ENCODE data around the gene NTMT1.
"Not testable (repeated sequence)": the region's sequence is repeated elsewhere in the genome, so short reads cannot be mapped to it uniquely, and the experiment has no call there.

Gene NTMT1, protein sequence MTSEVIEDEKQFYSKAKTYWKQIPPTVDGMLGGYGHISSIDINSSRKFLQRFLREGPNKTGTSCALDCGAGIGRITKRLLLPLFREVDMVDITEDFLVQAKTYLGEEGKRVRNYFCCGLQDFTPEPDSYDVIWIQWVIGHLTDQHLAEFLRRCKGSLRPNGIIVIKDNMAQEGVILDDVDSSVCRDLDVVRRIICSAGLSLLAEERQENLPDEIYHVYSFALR

GRCh38 chr9:129626079-129626624, at the start of gene NTMT1:
Gene NTMT1, plus strand, starts transcription at chr9:129626163. Its CDS starts 6,541 bp downstream, at chr9:129632704.
- peak; percentile 69 for DNase-seq

DNA sequence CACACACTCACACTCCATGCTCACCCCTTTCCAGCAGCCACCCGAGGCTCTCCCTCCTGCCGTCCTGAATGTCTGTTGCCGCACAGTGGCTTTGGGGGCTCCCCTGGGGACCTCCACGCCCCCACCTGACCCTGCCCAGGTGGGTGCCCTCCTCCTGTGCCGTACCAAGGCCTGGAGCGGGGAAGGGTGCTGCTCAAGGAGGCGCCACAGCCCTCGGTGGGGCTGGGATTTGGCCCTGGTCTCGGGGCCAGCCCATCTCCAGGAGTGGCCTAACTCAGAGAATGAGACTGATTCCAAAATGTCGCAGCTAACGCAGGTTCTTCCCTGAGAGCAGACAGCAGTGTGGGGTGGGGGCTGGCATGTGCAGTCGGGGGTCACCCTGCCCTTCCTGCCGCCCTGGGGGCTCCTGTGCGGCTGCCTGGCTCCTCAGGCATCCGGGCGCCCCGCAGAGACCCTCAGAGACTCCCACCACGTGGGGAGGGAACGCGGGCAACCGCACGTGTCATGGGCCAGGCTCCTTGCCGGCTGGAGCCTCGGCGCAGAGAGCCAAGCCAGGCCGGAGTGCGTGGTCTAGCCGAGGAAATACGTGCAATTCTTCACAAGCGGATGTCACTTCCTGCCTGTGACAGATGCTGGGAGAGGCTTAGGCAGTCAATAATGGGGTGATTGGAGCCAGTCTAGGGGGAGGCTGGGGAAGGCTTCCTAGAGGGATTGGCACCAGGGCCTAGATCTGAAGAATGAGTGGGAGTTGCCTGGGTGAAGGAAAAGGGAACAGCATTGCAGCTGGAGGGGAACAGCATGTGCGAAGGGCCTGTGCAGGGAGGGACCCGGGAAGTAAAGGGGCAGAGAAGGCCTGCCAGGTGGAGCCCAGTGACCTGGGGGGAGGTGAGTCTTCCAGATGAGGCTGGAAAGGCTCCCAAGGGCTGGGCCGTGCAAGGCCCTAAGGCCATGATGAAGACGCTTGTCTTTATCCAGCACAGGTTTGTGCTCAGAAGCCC, 49.1 kb upstream of the NTMT1 start:
- no peak for DNase-seq

GRCh38 chr9:129579294-129579693, 46.7 kb upstream of the NTMT1 start:
- DNase-seq, result no peak

DNA sequence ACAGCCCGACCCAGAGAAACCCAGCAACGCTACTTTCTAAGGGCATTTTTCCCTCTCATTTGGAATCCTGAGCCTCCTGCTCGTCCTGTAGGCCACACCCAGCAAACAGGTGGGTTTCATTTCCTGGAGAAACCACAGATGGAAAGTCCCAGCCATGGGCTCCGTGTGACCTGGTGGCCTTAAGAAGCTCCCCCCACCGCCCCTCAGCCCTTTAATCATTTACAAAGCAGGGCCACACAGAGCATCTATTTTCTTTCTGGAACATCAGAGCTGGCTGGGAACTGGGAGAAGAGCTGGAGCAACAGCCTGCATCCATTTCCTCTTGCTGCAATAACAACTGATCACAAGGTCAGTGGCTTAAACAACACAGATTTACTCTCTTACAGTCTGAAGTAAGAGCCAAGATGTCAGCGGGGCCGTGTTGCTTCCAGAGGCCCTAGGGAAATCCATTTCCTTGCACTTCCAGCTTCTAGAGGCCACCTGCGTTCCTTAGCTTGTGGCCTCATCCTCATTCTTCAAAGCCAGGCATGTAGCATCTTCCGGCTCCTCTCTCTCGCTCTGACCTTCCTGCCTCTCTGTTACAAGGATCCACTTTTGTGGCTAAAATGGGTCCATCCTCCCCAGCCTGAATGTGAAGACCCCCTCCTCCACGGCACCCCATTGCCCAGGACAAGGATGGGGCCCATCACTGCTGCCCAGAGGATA, 45.6 kb upstream of the NTMT1 start:
- no peak for DNase-seq

DNA sequence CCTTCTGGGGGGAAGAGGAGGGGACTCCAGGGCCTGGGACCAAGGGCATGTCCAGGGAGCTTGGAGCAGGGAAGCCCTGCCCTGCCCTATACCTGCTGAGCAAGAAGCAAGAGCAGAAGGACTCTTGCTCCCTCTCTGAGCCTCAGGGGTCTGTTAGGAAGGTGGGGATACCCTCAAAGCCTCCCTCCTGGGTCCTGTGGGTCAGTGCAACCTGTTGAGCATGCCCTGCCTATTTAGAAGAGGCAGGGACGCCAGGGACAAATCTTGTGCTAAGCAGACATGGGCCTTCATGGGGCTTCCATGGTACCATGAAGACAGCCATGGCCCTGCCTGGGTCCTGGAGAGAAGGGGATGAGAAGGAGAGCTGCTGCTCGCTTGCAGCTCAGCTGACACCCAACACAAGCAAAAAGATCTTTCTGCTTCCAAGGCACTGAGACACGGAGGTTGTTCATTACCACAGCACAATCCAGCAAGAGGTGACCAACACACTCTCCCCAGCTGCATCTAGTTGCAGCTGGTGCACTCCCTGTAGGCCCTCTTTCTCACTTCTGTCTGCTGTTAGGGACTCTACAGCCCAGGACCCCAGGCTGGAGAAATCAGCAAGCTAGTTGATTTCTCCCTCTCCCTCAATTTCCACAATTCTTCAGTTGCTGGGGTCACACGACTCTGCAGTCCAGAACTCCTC, 44.3 kb upstream of the NTMT1 start:
- no peak for DNase-seq

DNA sequence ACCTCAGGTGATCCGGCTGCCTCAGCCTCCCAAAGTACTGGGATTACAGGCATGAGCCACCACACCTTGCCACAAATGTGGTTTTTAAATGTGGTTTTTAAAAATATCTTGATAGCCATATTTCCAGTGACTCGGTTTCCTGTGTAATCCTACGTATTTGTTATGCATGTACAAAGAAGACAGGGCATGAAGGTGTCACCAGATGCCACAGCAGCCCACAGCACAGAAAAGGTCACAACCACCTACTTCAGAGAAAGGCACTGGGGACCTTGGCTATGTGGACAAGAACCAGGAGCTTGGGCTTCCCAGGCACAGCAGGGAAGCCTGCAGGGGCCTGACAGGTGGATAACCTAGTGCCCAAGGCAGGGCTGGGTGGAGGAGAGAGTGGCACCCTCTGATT, 43.1 kb upstream of the NTMT1 start:
- no peak for DNase-seq

DNA sequence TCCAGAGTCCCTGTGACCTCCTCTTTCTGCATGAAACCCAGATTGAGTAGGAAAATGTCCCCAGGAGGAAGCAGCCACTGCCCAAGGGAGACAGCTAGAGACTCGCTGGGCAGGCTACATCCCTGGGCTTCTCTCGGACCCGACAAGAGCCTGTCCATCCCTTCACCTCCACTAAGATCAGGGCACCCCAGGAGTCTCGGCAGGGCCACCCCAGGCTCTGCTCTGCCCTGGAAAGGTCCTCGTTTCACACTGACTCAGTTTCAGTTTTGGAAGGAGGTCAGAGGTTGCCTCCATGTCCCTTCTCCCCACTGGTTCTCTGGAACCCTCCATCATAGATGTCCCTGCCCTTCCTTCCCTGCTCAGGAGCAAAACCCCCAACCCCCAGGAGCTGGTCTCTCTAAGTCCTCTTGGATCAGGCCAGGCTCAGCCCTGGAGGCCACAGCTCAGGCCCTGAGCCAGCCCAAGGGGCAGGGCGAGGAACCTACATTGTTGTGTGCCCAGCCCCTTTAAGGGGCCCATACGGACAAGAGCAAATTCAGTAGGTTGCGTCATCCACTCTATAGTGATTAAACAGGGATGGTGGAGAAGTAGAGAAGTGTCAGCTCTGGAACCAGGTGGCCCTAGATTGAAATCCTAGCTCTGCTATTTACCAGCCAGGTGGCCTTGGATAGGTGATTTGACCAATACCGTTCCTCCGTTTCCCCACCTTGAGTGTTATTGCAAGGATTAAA, 42.5 kb upstream of the NTMT1 start:
- DNase-seq, result peak; percentile 15

DNA sequence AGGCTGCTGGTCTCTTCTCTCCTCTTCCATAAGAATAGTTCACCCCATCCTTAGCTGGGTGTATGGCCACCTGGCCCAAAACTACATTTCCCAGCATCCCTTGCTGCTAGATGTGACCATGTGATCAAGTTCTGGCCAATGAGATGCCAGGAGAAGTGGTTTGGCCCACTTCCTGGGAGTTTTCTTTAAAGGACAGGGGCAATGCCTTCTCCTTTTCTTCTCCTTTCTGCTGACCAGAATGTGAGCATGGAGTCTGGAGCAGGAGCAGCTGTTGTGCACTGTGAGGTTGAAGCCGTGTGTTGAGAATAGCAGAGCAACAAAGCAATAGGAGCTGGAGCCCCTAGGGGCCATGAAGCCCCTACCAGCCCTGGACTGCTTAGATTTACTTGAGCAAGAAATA, 41.8 kb upstream of the NTMT1 start:
- peak; percentile 32 for DNase-seq

GRCh38 chr9:129585352-129585751, 40.6 kb upstream of the NTMT1 start:
- no peak for DNase-seq

DNA sequence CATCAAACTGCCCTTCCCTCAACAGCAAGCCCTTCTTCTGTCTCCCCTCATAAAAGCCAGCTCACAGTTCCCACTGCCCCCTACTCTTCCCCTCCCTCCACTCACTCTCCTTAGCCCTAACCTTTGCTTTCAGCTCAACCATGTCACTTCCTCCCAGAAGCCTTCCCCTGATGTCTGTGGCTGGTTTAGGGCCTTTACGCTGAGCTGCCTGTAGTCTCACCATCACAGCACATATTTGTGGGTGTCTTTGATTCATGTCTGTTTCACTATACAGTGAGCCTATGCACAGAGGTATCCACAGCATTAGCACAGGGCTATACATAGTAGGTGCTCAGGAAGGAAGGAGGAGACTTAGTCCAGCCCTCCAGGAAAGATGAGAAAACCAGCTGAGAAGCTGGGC, 39.7 kb upstream of the NTMT1 start:
- DNase-seq, result no peak

DNA sequence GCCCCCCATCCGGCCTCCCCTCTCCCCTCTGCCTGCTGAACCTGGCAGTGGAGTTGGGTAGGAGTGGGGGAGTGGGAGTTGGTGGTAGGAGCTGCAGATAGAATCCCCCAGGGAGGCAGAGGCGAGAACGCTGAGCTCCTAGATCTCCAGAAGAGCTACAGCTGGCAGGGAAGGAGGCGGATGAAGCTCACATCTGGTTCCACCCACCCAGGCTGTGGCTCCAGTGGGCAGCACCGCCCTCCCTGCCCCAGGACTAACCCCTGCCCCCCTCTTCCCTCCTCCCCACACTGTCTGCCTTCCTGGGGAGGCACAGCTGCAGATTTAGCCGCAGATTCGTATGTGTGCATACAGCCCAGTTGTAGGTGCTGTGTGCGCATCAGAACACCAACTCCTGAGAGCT, 39.3 kb upstream of the NTMT1 start:
- no peak for DNase-seq

DNA sequence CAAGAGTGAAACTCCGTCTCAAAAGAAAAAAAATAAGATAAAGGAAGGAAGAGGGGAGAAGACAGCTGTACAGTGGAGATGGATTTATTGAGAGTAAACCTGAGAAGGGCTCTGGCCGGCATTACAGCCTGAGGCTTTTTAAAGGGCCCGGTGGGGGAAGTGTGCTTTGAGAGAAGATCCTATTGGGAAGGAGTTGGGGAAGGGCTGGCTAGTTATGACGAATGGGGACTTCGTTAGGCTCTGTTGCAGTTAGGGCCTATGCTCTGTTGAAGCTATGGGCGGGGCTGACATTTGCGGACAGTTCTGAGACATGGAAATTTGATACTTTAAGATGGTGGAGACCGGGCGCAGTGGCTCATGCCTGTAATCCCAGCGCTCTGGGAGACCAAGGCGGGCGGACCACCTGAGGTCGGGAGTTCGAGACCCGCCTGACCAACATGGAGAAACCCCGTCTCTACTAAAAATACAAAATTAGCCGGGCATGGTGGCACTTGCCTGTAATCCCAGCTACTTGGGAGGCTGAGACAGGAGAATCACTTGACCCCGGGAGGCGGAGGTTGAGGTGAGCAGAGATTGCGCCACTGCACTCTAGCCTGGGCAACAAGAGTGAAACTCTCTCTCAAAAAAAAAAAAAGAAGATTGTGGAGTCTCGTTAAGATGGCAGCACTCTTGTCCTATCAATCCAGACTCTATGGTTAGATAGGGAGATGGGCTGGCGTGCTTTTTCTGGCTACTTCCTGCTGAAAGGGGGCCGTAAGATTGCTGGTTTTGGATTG, 38.3 kb upstream of the NTMT1 start:
- peak; percentile 92 for DNase-seq

DNA sequence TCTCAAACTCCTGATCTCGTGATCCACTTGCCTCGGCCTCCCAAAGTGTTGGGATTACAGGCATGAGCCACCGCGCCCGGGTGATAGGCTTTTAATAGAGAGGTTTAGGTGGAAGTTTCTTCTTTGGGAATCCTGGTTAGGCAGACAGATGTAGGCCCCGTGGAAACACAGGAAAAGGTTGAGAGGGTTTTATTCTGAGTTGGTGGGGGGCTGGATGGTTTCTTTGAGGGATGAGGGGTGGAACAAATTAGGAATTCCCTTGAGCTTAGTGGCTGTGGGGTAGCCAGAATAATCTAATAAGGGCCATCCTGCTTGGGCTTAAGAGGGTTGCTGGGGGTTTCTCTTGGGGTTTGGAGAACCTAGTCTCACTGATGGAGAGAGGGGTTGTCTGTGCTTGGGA, 35.5 kb upstream of the NTMT1 start:
- DNase-seq, result no peak

GRCh38 chr9:129591916-129592315, 34.0 kb upstream of the NTMT1 start:
- no peak for DNase-seq

GRCh38 chr9:129592790-129593189, 33.2 kb upstream of the NTMT1 start:
- not testable (repeated sequence) for DNase-seq

GRCh38 chr9:129594632-129595031, 31.3 kb upstream of the NTMT1 start:
- no peak for DNase-seq

DNA sequence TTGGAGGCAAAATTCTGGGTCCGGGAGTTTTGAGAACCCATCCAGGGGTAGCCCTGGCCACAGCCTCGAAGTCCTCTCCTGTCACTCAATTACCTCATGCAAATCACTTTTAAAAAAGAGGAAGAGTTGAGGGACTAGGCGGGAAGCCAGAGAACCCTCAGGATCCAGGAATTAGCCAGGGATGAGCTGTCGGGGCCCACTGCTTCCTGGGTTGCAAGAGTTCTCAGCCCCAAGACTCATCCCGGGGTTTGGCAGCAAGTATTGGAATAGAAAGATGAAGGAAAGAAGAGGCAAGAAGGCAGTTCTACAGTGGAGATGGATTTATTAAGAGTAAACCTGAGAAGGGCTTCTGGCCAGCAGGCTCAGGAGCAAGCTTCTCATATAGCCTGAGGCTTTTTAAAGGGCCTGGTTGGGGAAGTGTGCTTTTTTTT, 30.6 kb upstream of the NTMT1 start:
- DNase-seq, result no peak

DNA sequence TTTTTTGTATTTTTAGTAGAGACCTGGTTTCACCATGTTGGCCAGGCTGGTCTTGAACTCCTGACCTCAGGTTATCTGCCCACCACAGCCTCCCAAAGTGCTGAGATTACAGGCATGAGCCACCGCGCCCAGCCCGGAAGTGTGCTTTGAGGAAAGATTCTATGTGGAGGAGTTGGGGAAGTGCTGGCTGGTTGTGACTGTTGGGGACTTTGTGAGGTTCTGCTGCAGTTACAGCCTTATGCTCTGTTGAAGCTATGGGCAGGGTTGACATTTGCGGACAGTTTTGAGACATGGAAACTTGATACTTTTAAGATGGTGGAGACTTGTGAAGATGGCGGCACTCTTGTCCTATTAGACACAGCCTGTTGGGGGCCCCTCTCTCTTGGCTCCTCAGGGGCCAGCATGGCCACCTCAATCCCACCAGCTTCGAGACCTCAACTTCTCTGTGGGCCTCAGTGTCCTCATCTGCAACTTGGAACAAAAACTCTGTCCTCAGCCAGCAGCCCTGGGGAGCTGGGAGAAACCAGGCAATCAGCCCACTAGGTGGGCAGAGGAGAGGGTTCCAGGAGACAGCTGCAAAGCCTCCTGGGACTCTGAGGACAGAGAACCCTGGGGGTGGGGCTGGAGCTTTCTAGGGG, 29.9 kb upstream of the NTMT1 start:
- DNase-seq, result no peak

GRCh38 chr9:129596541-129597331, 29.2 kb upstream of the NTMT1 start:
- no peak for DNase-seq

Measured in NCI-H510A treated with DMSO at 0.1 percent for 48 hours (cell line).